Peyer's patch (tissue), 4 donors: Measurements from ENCODE around the gene SUCNR1.

Experiments used
- CTCF ChIP-seq, 6 experiments: fragments of 450-650 bp in 4 of 6; fragments of 200-600 bp in 2 of 6; sonication (generic) in 1 of 6; IDR thresholded peaks; one replicate each; pipeline ENCODE4 v1.5.1; 2017 to 2019; ENCODE audit warnings: antibody characterized with exemption in 6 of 6, mild to moderate bottlenecking in 3 of 6, moderate library complexity in 1 of 6
- POLR2A ChIP-seq, 2 donors: fragments of 450-650 bp; IDR thresholded peaks; one replicate each; pipeline ENCODE4 v1.5.1; 2017; ENCODE audit warnings: antibody characterized with exemption in 2 of 2, mild to moderate bottlenecking in 2 of 2, moderate library complexity in 2 of 2

DNA sequence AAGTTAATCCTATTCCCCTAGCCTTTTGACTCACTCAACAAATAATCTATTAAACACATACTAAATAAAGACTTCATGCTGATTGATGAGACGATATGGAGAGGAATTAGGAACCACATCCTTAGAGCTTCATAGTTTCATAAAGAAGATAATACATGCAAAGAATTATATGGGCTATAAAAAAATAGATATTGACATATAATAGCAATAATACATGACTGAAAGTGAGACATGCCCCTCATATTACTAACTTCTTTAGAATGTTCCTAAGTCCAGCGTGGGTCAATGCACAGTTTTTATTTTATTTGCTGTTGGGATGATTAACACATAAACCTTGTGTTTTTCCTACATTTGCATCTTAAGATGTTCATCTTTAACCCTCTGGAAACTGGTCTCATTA, 32.2 kb downstream of the SUCNR1 start:
- TF ChIP-seq POLR2A (IDR thresholded peaks at IDR 0.05) (no peak), CTCF (IDR thresholded peaks at IDR 0.05) (no peak)
